Body of pancreas (tissue), 4 donors: Measurements from ENCODE around the gene DSTN.

Experiments used
- POLR2A ChIP-seq, 3 donors: fragments of 450-650 bp; IDR thresholded peaks; one replicate each; pipeline ENCODE4 v1.6.1; 2016; ENCODE audit warnings: antibody characterized with exemption in 3 of 3, mild to moderate bottlenecking in 2 of 3
- TF ChIP-seq, protein P1 (sequence below), 7 experiments: fragments of 450-650 bp in 4 of 7; fragments of 200-600 bp in 3 of 7; sonication (generic) in 3 of 7; IDR thresholded peaks; one replicate each; pipeline ENCODE4 v1.5.1; 2016 to 2019; ENCODE audit warnings: antibody characterized with exemption in 7 of 7

DNA sequence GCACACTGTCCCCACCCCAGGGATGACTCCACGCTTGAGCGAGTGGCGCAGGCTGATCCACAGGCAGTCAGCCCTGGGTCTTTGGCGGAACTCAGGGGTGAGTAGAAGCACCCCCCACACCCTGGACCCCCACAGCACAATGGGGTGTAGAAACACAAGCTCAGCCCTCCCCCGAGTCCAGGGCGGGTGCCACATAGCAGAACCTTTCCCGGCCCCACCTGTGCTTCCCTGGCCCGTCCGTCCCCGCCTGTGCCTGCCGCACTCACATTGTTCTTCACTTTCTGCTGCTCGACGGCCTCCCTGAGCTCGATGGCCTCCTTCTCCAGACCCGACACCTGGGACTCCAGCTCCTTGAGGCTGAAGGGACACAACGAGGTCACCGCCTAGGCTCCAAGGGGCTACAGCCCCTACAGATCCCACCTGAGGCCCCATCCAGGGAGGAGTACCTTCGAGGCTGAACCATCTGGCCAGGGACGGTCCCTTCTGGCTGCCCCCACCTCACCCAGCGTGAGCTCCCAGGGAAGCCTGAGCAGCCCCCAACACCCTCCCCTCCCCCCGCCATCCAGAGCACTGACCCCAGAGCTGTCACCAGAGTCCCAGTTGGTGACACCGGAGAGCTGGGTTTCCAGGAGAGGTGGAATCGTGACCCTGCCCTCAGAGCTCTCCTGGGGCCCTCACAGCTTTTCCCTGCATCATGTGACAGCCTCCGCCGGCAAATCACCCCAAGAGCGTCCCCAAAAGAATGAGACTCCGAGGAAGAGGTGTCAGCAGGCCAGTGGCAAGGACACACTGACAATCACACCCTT lies 55.6 kb downstream of the DSTN start:
- TF ChIP-seq, protein P1, sequence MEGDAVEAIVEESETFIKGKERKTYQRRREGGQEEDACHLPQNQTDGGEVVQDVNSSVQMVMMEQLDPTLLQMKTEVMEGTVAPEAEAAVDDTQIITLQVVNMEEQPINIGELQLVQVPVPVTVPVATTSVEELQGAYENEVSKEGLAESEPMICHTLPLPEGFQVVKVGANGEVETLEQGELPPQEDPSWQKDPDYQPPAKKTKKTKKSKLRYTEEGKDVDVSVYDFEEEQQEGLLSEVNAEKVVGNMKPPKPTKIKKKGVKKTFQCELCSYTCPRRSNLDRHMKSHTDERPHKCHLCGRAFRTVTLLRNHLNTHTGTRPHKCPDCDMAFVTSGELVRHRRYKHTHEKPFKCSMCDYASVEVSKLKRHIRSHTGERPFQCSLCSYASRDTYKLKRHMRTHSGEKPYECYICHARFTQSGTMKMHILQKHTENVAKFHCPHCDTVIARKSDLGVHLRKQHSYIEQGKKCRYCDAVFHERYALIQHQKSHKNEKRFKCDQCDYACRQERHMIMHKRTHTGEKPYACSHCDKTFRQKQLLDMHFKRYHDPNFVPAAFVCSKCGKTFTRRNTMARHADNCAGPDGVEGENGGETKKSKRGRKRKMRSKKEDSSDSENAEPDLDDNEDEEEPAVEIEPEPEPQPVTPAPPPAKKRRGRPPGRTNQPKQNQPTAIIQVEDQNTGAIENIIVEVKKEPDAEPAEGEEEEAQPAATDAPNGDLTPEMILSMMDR (IDR thresholded peaks at IDR 0.05), result no peak
- no peak for TF ChIP-seq POLR2A (IDR thresholded peaks at IDR 0.05)
